ENCODE data around the gene SLC31A2.
"Not testable (repeated sequence)": the region's sequence is repeated elsewhere in the genome, so short reads cannot be mapped to it uniquely, and the experiment has no call there.

The SLC31A2 gene, protein sequence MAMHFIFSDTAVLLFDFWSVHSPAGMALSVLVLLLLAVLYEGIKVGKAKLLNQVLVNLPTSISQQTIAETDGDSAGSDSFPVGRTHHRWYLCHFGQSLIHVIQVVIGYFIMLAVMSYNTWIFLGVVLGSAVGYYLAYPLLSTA

DNA sequence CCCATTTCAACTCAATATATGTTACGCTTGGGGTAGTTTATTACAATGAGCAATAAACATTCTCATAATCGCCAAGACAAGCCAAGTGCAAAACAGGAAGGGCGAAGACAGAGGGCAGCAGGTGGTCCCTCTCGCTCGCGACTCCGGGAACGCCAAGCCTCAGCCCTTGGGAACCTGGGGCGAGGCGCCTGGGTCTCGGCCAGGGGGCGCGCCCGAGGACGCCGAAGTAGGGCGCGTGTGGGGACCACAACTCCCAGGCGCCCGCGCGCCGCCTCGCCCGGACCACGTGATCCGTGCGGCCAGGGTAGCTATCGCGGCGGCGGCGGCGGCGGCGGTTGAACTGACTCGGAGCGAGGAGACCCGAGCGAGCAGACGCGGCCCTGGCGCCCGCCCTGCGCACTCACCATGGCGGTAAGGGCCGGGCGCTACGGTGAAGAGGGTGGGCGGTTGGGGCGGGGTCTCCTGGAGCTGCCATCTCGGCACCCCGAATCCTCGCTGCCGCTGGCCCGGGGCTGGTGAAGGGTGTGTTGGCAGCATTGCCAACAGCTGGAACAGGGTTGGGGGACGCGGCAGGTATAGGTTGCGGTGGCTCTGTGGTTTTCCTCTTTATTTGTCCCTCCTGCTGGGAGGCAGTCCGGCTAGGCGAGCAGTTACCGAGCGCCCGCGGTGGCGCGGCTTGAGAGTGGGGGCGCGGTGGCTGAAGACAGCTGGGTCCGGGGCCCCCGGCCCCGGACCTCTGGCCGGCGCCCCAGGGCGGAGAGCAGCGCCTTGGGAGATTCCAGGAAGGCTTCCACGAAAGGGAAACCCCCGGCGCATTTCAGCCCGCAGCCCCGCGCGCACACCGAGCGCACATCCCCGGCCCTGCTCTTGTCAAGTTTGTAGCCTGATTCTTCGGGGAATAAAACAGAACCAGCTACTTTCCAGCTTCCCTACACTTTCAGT, at the start of gene SLC31A2:
Gene SLC31A2 (plus strand): TSS at position 338 of the 942 bp plus-strand sequence. CDS start 68 bp downstream, at position 406.
- no peak for DNase-seq

DNA sequence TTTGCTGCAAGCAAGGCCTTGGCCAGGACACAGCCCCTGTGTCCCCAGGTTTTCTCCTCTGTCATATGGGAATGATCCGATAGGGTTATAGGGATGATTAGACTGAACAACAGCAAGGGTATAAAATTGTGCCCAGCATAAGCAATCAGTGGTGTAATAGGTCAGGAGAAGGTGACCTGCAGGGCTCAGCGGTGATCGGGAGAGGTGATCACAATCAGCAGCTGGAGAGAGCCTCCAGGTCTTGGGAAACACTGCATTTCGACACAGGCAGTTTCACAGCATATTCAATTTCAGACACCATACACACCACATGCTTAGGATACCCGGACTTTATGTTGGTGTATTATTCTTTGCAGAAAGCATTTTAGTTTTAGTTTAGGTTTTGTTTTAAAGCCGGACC, 45.5 kb upstream of the SLC31A2 start:
- not testable (repeated sequence) for DNase-seq

DNA sequence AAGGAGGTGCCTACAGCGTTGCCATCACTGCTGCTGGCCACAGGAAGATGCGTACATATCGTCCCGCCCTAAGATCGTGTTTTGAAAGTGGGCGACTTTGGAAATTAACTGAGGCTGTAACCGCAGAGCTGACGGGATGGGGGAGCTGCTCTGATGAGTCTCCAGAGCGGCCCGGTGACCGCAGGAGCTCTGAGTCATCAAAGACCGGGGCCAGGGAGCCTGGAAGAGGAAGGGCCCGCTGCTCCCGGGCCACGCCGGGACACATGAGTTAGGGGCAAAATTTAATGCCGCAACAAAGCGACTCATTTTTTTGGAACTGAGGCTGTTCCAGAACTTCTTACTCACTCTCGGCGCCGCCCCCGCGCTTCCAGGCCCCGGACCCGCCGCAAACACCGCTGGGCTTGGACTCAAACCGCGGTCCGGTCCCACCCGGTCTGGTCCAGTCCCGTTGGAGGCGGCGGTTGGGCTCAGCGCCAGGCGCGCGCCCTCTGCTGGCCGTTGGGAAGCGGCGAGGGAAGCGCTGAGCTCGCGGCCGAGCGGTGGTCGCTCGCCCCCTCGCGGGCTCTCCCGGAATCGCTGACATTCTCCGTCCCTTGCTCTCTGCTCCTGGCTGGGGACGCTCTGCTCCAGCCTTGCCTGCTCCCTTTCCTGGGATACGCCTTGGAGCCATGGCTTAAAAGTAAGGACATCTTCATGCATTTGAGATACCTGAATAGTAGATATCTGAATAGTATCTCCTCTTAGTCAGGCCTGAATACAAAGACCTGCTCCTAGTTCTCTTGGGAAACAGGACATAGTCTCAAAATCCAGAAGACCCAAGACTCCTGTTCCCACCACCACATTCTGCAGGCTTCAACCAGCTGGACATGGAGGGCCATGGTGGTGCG, 39.5 kb upstream of the SLC31A2 start:
- not testable (repeated sequence) for DNase-seq

DNA sequence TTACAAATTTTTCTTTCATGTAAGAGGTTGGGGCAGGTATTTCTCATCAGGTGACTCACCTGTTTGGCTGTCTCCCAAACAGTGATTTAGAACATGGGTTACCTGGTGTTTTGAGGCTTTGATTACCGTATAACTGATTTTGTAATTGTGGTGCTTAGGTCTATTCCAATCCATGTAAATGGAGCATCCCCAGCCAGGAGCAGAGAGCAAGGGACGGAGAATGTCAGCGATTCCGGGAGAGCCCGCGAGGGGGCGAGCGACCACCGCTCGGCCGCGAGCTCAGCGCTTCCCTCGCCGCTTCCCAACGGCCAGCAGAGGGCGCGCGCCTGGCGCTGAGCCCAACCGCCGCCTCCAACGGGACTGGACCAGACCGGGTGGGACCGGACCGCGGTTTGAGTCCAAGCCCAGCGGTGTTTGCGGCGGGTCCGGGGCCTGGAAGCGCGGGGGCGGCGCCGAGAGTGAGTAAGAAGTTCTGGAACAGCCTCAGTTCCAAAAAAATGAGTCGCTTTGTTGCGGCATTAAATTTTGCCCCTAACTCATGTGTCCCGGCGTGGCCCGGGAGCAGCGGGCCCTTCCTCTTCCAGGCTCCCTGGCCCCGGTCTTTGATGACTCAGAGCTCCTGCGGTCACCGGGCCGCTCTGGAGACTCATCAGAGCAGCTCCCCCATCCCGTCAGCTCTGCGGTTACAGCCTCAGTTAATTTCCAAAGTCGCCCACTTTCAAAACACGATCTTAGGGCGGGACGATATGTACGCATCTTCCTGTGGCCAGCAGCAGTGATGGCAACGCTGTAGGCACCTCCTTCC, 37.9 kb upstream of the SLC31A2 start:
- DNase-seq: not testable (repeated sequence)

DNA sequence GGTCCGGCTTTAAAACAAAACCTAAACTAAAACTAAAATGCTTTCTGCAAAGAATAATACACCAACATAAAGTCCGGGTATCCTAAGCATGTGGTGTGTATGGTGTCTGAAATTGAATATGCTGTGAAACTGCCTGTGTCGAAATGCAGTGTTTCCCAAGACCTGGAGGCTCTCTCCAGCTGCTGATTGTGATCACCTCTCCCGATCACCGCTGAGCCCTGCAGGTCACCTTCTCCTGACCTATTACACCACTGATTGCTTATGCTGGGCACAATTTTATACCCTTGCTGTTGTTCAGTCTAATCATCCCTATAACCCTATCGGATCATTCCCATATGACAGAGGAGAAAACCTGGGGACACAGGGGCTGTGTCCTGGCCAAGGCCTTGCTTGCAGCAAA, 32.0 kb upstream of the SLC31A2 start:
- DNase-seq: not testable (repeated sequence)

DNA sequence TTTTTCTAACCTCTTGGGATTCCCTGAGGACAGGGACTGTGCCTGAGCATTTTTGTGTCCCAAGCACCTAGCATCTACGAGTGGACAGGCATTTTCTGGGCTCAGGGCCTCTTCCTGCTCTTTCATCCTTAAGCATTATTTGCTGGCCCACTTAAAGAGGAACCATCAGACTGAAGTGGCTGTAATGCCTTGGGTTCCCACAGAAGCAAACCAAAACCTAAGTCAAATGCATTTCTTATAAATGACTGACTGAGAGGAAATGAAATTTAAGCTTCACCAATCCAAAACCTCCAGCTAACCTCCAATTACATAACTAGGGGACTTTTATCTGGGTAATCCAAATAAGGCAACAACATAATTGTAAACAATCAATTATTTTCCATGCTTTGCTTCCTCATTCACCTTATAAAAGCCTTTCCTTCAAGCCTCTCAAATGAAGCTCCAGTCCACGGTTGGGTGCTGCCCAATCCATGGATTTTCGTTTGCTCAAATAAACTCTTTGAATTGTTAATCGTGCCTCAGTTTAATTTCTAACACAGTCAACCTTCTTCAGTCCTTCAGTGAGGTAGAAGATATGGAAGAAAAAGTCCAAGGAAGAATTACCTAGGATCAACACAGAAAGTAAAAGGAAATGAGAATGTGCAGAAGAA, 25.3 kb upstream of the SLC31A2 start:
- no peak for DNase-seq

DNA sequence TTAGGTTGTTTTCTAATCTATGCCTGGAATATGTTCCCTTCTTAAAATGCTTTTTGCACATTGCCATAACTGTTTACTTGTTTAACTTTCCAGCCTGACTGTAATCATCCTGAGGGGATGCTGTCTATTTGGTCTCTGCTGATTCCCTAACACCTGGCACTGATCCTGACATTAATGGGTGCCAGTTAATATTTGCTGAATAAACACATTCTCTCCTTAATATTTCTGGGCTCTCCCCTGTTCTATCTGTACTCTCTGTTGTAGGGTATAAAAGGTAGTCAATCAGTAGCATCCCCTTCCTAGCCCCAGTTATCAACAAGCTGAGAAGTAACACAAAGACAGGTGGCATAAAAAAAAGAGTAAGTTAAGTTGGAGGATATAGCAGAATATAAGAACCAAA, 21.3 kb upstream of the SLC31A2 start:
- DNase-seq: no peak

DNA sequence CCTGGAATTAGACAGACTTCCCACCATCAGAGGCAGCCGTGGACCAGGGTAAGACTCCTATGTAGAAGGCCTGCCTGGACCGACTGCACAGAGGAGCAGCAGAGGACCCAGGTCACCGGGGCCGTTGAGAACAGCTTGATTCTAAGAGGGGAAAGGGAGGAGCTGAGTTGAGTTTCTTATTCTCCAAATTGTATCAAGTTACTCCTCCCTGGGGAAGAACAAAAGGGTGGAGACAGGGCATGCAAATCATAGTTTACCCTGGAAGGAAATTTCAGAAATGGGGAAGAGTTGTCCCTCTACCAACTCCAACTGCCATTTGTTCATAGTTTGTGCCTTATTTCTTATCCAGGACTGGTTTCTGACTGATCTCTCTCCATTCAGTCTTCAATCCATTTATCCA, 20.9 kb upstream of the SLC31A2 start:
- no peak for DNase-seq

DNA sequence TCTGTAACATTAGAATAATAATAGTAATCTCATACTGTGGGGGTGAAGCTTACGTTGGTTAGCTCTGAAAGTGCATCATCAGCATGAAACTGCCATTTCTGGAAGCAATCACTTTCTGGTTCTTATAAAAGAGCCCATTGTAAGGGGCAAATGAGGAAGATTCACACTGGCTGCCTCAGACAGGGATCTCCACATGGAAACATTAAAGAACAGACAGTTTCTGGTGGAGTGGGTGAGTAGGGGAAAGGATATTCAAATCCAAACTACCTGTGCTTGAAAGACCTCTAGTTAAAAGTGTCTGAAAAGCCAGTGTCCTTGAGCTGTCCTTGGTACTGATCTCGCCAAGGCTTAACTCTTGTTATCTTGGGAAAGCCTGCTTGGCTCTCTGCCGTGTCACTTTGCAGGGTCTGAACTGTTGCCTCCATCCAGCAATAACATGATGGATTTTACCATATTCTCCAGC, 19.1 kb upstream of the SLC31A2 start:
- no peak for DNase-seq

DNA sequence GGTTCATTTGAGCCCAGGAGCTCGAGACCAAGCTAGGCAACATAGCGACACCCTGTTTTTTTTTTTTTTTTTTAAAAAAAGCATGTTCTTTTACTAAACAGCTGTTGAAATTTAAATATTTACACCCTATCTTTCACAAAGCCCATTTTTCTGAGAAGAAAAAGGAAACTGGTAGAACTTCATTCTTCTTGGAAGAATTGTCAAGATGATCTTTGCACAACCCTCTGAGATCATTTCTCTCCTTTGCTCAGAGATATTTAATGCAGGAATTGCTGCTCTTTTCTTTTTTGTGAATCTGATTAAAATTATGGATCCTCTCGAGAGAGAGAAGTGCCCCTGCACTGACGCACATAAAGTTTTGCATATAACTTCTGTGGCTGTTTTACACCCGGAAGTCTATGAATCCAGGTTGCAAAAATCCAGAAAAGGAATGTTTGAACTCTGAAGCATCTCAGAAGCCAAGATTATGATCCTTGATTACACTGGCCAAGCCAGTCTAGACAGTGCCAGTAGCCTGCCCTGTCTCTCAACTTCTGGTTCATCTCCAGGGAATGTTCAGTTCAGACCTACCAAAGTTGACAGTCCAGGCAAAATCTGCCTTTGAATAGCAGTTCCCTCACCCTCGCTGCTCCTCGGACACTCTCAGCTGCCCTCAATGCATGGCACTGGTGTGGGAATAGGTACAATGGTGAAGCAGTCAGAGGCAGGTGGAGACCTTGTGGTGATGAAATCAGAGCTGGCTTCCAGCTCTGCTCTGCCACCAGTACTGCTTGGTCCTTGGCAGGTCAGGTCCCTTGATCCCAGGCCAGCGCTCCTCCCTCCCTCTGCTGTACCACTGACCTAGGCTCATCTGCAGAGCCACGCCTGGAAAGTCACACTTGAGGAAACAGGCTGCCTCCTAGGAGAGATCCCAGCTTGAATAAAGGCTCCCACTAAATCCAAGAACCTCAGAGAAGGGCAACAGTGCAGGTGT, 13.3 kb upstream of the SLC31A2 start:
- DNase-seq: no peak

DNA sequence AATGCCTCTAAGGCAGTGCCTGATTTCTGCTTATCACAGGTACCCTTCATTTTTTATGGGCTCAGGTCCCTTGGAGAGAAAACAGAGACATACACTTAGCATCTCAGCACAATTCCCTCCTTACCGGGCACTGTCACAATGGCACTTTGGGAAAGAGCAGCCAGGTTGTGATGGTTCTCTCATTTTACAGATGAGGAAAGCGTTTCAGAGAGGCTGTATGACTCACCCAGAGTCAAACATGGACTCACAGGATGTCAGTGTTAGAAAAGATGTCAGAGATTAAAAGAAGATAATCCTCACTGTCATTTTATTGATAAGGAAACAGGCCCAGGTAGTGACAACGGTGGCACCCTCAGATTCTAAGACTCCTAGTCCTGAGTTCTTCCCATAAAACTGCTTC, 12.0 kb upstream of the SLC31A2 start:
- DNase-seq: no peak

DNA sequence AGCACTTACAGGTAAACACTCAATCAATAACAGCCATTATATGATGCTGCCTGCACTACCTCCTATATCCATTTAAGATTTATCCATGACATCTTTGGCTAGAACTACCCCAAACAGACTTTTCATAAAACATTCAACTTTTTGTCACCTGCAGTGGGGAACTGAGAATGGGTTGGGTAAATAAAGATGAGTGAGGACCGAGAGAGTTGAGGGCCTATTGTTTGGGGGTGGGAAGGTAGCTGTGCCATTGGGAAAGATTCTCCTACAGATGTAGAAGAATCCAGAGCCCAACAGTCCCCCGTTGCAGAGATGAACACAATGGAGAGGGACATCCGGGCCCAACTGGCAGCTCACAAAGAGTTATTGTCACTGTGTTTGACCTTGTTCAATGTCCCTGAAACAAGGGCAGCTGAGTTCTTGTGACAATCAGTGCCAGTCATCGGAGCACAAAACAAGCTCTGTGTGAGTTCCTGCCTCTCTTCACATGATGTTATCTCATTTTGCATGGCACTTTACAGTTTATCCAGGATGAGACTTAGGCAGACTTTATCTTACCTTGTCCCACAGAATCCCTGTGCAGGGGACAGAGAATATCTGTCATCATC, 11.5 kb upstream of the SLC31A2 start:
- DNase-seq: no peak

DNA sequence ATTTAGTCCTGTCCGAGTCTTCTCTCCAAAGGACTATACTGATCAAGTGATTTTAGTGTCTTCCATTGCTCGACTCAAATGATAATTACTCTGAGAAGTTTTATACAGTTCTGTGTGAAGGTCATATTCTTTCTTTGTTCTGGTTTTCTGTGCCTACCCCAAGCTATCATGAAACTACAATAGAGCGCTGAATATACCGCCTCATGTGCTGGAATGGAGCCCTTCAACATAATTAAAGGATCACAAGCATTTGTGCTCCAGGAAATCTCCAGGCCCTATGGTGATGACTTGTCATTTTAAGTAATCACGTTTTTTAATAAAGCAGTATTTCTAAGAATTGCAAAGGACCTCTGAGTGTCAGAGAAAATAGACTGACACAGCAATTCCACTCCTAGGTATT, 10.9 kb upstream of the SLC31A2 start:
- DNase-seq: no peak

DNA sequence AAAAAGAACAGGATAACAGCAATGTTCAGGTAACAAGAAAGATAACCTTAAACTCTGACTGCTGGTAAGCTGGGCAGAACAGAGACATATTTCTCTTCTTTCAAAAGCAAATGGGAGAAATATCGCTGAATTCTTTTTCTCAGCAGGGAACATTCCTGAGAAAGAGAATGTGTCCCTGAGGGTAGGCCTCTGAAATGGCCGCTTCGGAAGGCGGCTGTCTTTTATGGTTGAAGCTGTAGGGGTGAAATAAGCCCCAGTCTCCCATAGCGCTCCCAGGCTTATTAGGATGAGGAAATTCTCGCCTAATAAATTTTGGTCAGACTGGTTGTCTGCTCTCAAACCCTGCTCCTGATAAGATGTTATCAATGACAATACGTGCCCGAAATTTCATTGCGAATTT, 9.9 kb upstream of the SLC31A2 start:
- DNase-seq: not testable (repeated sequence)

DNA sequence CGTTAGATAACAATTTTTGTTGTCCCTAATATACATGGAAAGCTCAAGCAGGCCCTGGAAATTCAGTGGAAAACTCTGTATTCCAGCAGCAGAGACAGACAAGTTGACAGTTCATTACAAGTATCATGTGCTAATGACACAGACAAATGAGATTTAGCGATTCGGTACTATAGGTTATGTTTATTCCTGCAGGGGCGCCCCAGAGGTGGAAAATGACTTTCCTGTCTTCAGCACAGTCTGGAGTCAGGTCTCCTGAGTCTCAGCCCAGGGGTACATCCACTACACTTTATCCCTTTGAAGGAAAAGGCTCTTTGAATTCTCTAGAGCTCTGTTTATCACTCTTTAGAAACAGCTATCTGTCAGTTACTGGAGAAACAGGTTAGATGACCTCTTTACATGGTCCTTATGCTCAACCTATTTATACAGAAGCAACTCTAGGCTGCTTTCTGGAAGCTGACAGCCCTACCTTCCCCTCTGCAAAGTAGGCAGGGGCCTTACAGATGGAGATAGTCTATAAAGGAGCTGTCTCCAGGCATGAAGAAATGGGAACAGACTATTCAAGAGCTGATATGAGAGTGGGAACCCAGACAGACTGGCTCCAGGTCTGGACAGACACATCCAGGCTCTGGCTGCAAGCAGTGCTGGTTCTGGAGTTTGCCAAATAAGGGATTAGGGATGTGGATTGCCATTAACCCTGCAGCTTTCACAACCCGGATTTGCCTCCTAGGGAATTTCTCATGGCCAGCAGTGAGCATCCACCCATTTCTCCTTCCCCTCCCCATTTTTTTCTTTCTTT, 7.2 kb upstream of the SLC31A2 start:
- no peak for DNase-seq

DNA sequence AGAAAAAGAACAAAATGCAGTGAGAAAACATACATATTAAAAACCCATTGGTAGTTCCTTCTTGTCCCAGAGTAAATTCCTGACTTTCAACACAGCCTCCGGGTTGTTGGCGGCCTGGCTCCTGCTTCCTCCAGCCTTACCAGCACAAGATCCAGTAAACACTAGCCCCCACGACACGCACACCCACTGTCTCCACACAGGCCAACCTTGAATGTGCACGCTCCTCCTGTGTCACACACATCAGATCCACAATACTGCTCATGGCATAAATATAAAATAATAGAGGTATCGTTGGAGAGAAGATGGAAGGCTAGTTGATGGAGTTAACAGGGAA, 2.5 kb upstream of the SLC31A2 start:
- DNase-seq: no peak

DNA sequence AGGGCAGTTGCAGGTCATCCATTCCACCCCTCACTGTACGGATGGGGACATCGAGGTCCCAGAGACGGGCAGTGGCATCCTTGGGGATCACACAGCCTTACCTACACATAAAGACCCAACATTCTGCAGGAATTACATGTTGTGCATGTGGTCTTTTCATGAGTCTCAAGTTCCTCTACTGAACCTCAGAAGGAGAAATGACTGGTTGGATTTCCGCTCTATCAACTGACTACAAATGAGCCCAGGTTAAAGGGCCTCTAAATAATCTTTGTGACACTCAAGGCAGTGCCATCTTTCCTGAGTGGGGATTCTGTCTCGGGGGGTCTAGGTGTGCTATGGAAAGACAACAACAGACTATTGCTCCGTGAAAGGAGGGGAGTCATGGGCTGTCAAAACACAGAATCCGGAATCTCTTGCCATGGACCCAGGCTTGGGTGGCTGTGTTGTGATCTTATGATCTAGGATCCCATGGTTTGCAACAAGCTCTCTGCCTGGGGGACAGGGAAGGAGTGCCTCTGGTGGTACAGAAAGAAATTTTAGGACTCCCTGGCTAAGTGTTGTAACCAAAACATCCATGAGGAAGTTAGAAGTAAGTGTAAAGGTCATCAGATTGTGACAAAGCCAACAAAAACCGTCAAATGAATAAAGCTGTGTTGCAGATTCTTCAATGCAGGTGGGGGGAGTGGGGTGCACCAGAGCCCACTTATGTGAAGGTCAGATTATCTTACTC, 1.9 kb upstream of the SLC31A2 start:
- DNase-seq: no peak

DNA sequence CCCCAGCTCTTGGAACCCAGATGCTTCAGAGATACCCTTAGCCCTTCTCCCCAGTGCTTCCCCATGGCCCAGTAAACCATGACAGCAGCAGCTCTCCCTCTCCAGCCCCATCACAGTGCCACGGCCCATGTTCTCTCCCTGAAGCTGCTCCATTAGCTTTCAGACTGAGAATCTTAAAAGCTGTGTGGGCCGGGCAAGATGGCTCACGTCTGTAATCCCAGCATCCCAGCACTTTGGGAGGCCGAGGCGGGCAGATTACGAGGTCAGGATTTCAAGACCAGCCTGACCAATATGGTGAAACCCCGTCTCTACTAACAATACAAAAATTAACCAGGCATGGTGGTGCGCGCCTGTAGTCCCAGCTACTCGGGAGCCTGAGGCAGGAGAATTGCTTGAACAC, 1.2 kb upstream of the SLC31A2 start:
- DNase-seq: not testable (repeated sequence)
